SIG-M5 (cell line): ENCODE results near the gene TBCD.

ENCODE experiments used
- DNase-seq: peaks from one replicate; lab custom pipeline; 2025; lab: John Stamatoyannopoulos, UW

Gene TBCD

DNA sequence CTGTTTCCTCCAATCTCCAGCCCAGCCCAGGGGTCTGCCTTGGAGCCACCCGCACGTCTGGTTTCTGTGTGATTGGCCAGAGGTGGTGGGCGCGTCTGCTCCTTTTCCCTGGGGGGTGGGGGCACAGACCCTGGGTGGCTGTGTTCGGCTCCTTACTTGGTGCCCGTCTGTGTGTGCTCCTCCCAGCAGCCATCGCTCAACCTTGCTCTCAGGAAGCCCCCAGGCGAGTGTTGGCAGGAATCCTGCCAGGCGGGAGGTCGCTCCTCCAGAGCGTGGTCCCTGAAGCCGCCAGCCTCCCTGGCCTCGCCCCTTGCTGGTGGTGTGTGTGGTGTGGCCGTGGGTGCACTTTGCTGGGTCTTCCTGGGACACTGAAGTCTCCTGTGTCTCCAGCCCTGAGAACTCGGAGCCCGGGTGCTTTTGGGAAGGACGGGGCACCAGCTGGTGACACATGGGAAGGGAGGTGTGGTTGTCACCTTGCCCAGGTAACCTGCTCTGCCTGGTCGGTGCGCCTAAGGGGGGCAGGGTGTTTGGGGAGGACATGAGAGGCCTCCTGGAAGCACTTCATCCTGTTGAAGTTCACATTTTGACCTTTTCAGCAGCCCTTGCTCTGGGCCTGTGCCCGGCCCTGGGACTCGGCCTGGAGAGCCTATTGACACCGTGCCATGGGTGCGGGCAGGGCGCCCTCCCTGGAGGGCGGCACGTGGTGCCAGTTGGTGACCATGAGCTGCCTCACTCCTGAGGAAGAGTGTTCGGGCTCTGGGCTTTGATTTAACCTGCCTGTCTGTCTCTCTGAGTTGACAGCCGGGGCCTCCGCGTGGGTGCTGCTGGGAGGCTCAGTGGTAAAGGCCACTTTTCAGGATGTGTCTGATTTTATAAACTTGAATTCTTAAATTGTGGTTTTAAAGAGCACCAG lies 137.0 kb downstream of the TBCD start:
- DNase-seq = no peak

DNA sequence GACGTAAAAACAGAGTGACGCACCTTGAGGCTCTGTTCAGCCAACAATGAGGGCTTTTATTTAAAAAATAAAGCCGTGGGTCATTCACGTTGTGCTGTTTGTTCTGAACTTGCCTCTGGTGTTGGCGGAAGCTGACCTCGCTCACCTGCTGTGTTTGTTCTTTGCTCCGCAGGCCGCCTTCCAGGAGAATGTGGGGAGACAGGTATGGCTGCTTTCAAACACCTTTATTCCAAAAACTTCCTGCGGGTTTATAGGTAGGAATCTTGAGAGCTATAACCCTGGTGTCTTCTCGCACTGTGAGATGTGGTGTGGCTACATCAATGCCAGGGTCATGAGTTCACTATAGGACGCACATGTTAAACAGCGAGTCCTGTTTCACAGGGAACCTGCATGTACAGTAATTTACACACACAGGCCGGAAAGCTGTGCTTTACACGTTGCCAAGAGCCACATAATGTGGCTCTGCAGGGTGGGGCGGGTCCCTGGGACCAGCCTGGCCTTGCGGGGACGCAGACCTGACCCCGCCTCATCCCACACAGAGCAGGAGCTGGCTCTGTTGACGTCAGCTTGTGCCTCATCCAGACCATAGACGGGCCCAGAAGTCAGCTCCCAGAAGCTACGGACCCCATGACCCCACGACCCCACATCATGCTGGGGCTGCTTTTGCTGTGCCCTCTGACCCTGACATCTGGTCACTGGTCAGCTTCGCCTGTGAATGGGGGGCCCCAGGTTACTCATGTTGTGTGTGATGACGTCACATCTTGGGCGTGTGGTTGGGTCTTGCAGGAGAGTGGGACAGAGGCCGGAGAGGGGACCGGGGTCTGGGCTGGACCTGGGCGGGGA lies 137.9 kb downstream of the TBCD start:
- DNase-seq = no peak

GRCh38 chr17:82890339-82890730 lies 138.5 kb downstream of the TBCD start:
- no peak for DNase-seq

GRCh38 chr17:82890926-82891678 lies 139.2 kb downstream of the TBCD start:
- no peak for DNase-seq

GRCh38 chr17:82891911-82892310 lies 140.0 kb downstream of the TBCD start:
- no peak for DNase-seq

DNA sequence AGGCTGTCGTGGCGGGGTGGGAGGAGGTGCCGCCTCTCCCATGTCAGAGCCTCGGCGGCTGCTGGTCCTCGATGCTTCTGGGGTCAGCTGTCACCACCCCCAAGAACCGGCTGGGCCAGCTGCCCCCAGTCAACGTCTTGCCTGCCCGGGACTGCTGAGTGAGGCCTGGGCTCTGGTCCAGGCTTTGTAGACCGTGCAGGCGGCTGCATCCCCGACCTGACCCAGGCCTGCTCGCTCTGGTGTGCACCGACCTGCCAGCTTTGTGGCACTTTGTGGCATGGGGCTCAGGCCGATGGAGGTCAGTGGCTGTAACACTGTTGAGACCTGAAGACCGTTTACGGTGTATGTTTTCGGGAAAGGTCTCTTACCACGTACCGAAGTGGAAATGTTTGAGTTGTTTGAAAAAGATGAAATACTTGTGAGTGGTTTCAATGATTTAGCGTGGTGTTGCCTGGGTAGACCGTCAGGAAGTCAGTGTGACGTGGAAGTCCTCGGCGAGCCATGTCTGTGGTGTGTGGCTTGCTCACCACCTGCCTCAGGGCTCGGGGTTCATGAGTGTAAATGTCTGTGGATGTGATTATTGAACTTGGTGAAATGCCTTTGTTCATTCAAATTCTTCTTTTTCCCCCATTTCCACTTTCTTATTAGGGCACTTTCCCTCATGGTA lies 141.2 kb downstream of the TBCD start:
- no peak for DNase-seq

GRCh38 chr17:82893779-82894178 lies 141.9 kb downstream of the TBCD start:
- no peak for DNase-seq

DNA sequence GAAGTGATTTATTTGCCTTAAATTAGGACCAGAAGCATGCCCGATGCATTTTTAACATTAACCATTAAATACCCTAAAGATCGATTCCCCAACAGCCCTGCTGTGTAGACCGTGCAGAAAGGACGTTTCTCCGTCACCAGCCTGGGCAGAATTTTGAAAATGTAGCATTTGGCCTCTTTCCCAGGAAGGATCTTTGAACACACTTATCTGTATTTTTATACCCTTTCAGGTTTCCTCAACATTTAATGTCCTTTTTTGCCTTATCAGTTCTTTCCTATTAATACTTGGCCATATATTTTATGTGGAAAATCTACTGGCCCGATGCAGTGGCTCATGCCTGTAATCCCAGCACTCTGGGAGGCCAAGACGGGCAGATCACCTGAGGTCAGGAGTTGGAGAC lies 142.5 kb downstream of the TBCD start:
- no peak for DNase-seq

DNA sequence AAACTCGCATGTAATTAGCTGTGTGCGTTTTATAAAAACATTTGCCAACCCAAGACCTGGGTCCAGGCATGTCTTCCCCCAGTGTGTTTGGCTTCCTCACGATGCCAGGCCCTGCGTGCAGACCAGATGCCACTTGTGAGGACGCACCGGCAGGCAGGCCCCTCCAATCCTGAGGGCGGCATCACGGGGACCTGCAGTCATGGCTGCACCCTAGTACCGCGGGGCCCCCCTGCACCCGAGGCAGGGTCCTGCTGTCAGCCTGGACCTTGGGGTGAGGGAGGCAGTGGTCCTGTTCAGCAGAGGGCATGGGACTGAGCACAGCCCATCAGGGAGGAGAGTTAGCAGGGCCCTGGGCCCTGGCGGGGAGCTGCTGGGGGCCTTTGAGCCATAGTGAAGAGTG lies 143.2 kb downstream of the TBCD start:
- no peak for DNase-seq

DNA sequence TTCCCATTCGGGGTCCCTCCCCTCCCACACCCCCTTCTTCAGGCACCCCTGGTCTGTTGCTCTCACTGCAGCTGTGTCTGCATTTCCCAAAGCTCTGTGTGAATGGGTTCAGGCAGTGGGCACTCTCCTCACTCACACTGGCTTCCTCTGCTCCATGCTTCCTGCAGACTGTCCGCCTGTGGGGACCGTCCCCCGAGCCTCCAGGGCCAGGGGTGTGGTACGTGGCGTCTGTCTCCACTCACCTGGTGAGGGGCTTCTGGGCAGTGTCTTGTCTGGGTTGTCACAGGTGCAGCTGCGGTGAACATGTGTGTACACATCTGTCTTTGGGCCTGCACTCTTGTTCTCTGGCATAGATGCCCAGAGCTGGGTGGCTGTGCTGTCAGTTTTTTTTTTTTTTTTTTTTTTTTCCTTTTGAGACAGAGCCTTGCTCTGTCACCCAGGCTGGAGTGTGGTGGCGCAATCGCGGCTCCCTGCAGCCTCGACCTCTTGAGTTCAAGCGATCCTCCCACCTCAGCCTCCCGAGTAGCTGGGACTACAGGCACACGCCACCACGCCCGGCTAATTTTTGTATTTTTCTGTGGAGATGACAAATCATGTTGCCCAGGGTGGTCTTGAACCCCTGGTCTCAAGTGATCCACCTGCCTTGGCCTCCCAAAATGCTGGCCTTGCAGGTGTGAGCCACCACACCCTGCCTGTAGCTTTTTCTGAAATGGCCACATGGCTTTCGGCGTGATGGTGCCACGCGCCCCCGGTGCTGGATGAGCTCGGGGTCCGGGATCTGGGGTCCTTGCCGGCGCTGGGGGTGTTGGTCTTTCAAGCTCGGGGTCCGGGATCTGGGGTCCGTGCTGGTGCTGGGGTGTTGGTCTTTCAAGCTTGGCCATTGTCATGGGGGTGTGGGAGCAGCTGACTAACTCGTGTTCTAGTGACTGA lies 144.5 kb downstream of the TBCD start:
- no peak for DNase-seq

DNA sequence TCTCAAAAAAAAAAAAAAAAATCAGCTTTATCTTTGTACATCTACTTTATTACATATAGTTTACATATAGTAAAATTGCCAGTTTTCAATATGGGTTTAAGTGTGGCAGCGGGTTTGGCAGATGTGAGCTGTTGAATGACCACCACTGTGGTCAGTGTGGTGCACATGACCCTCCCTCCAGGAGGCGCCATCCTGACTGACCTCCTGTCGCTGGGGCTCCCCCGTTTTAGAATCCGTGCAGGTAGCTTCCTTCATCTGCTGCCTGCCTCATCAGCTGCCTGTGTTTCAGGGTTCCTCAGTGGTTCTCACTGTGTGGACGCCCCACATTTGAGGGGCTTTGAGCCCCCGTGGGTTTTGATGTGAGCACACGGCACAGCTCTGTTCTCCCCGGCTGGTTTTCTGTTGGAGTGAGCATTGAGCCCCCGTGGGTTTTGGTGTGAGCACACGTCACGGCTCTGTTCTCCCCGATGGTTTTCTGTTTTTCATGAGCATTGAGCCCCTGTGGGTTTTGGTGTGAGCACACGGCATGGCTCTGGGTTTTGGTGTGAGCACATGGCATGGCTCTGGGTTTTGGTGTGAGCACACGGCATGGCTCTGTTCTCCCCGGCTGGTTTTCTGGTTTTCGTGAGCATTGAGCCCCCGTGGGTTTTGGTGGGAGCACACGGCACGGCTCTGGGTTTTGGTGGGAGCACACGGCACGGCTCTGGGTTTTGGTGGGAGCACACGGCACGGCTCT lies 145.8 kb downstream of the TBCD start:
- no peak for DNase-seq

DNA sequence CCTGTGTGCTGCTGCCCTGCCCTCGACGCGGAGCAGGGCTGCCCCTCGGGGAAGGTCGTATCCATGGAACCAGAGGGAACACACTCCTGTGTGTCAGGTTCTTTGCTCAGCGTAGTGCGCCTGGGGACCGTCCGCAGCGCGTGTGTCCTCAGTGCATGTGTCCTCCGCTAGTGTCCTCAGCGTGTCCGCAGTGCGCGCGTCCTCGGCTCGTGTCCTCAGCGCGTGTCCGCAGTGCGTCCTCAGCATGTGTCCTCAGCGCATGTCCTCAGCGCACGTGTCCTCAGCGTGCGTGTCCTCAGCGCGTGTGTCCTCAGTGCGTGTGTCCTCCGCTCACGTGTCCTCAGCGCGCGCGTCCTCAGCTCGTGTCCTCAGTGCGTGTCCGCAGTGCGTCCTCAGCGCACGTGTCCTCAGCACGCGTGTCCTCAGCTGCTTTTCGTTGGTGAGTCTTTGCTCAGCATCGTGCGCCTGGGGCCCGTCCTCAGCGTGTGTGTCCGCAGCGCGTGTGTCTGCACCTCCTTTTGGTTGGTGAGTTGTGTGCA lies 147.2 kb downstream of the TBCD start:
- DNase-seq = no peak

- DNase-seq = no peak
Observed at GRCh38 chr17:82899941-82900340, 148.1 kb downstream of the TBCD start.

GRCh38 chr17:82900741-82901140 lies 148.9 kb downstream of the TBCD start:
- no peak for DNase-seq

DNA sequence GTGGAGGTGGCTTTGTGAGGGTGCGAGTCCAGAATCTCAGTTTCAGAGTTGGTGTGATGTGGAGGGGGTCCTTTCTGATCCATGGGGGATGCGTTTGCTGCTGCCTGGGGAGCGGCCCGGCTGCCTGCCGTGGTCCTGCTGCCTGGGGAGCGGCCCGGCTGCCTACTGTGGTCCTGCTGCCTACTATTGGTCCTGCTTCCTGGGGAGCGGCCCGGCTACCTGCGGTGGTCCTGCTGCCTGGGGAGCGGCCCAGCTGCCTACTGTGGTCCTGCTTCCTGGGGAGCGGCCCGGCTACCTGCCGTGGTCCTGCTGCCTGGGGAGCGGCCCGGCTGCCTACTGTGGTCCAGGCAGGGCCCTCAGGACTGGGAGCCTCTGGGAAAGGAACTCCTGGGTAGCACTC lies 149.5 kb downstream of the TBCD start:
- DNase-seq = no peak

GRCh38 chr17:82901856-82902255 lies 150.0 kb downstream of the TBCD start:
- no peak for DNase-seq

DNA sequence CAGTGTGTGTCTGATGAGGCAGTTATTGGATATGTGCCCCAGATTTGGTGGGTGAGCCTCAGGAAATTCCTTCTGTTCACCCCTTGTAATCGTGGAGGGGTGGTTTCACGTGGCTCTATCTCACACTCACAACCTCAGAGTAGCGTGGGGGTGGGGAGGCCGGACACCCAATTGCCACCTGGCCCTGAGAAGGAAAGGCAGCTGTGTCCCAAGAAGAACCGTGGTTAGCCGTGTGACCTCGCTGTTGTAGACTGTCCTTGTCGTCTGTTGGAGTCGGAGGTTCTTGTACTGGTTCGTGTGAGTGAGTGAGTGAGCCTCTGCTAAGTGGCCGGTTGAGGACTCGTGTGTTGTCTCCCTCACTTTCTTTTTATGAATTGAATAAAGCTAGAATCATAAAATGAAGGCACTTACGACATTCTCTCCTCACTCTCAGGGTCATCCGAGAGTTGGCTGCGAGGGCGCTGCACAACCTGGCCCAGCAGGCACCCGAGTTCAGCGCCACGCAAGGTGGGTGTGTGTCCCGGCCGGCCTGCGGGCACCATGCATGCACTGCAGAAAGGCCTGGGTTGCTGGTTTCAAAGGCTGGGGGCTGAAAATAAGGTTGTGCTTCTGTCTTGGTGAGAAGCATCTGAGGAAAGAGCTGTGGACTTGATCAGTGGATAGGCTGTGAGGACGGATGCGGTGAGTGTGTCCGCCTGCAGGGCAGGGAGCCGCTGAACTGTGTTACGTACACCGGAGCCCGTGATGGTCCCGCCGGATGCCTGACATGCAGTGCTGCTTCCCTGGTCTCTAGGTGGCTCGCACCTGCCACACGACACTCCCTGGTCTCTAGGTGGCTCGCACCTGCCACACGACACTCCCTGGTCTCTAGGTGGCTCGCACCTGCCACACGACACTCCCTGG lies 151.4 kb downstream of the TBCD start:
- DNase-seq = no peak

GRCh38 chr17:82905130-82905529 lies 153.3 kb downstream of the TBCD start:
- DNase-seq = no peak
